B cell (primary cell): ENCODE results near the gene SMIM30.

Experiments used
- CTCF ChIP-seq: fragments of 200-600 bp; IDR thresholded peaks from one replicate; pipeline ENCODE4 v1.8.0; 2022; ENCODE audit warnings: antibody characterized with exemption, mild to moderate bottlenecking
- EZH2 ChIP-seq: IDR thresholded peaks from 2 replicates; pipeline ENCODE4 v1.6.1; 2012; ENCODE audit warnings: borderline replicate concordance, low read depth, mild to moderate bottlenecking, moderate library complexity, low read length; ENCODE audit not compliant: insufficient read depth, poor library complexity, severe bottlenecking

GRCh38 chr7:113085781-113086390, 32.5 kb downstream of the SMIM30 start:
- no peak for TF ChIP-seq CTCF
- TF ChIP-seq EZH2, result no peak
